AG04449 (cell line): ENCODE results near the gene PID1.

ENCODE experiments used
- CTCF ChIA-PET: fragments of 350-600 bp; formaldehyde crosslinking; extraction: SDS; loops from one replicate; lab custom pipeline; 2021; ENCODE audit warnings: antibody characterized with exemption; lab: Yijun Ruan, JAX
- POLR2A ChIA-PET: fragments of 400-600, 350-600 bp; formaldehyde crosslinking; extraction: SDS; loops from one replicate; lab custom pipeline; 2020; ENCODE audit warnings: antibody characterized with exemption, inconsistent platforms; lab: Yijun Ruan, JAX
- DNase-seq: peaks from one replicate; pipeline ENCODE4 v3.0.0-alpha.2; 2010; ENCODE audit warnings: low read depth, low spot score
- H3K4me3 ChIP-seq: 2 replicates; pipeline ENCODE4 v1.5.1; 2011; ENCODE audit warnings: low read depth, mild to moderate bottlenecking, control low read depth, low read length
- CTCF ChIP-seq: IDR thresholded peaks from one replicate; pipeline ENCODE4 v1.5.1; 2011; ENCODE audit warnings: mild to moderate bottlenecking, moderate library complexity, low read length, control low read depth, inconsistent platforms; ENCODE audit not compliant: insufficient read depth; ENCODE audit errors: missing control alignments

Gene PID1

GRCh38 chr2:229150317-229150716 is 120.8 kb downstream of the PID1 start:
- no peak overlapping the region for H3K4me3 ChIP-seq
- POLR2A ChIA-PET, result no interaction called here
- TF ChIP-seq CTCF, result no peak
- DNase-seq, result no peak
- CTCF ChIA-PET, result no interaction called here

GRCh38 chr2:229141424-229142025 is 129.6 kb downstream of the PID1 start:
- no peak overlapping the region for H3K4me3 ChIP-seq
- POLR2A ChIA-PET, result no interaction called here
- no peak for DNase-seq
- CTCF ChIA-PET, result no interaction called here
- no peak for TF ChIP-seq CTCF

GRCh38 chr2:229137639-229138038 is 133.4 kb downstream of the PID1 start:
- ChIA-PET CTCF (no interaction called here), POLR2A (no interaction called here)
- no peak for TF ChIP-seq CTCF
- no peak for DNase-seq
- H3K4me3 ChIP-seq, result no peak overlapping the region

GRCh38 chr2:229137066-229137465 is 134.0 kb downstream of the PID1 start:
- ChIA-PET CTCF (no interaction called here), POLR2A (no interaction called here)
- no peak for DNase-seq
- no peak overlapping the region for H3K4me3 ChIP-seq
- no peak for TF ChIP-seq CTCF

- CTCF ChIA-PET, result no interaction called here
- H3K4me3 ChIP-seq, result no peak overlapping the region
- POLR2A ChIA-PET, result no interaction called here
- no peak for DNase-seq
- TF ChIP-seq CTCF, result no peak
Measured at GRCh38 chr2:229133155-229133772, 137.8 kb downstream of the PID1 start.

GRCh38 chr2:229132236-229132635 is 138.9 kb downstream of the PID1 start:
- ChIA-PET CTCF (no interaction called here), POLR2A (no interaction called here)
- no peak for TF ChIP-seq CTCF
- no peak for DNase-seq
- H3K4me3 ChIP-seq, result no peak overlapping the region
